HL-60 (cell line): ENCODE measurements around the gene F8A3.
"Not testable (repeated sequence)": the region's sequence is repeated elsewhere in the genome, so short reads cannot be mapped to it uniquely, and the experiment has no call there.

Experiments
- GABPA ChIP-seq: IDR thresholded peaks from 2 replicates; pipeline ENCODE4 v1.6.1; 2012; ENCODE audit warnings: low read depth
- POLR2AphosphoS5 ChIP-seq: IDR thresholded peaks from 2 replicates; pipeline ENCODE4 v1.6.1; 2012; ENCODE audit warnings: low read depth
- TF ChIP-seq, protein P1 (sequence below): IDR thresholded peaks from one replicate; pipeline ENCODE4 v1.5.1; 2011; ENCODE audit warnings: low read length, control low read depth, inconsistent platforms; ENCODE audit not compliant: insufficient read depth
- TF ChIP-seq, protein P2 (sequence below): IDR thresholded peaks from 2 replicates; pipeline ENCODE4 v1.6.1; 2012; ENCODE audit warnings: low read depth; ENCODE audit not compliant: insufficient replicate concordance

DNA sequence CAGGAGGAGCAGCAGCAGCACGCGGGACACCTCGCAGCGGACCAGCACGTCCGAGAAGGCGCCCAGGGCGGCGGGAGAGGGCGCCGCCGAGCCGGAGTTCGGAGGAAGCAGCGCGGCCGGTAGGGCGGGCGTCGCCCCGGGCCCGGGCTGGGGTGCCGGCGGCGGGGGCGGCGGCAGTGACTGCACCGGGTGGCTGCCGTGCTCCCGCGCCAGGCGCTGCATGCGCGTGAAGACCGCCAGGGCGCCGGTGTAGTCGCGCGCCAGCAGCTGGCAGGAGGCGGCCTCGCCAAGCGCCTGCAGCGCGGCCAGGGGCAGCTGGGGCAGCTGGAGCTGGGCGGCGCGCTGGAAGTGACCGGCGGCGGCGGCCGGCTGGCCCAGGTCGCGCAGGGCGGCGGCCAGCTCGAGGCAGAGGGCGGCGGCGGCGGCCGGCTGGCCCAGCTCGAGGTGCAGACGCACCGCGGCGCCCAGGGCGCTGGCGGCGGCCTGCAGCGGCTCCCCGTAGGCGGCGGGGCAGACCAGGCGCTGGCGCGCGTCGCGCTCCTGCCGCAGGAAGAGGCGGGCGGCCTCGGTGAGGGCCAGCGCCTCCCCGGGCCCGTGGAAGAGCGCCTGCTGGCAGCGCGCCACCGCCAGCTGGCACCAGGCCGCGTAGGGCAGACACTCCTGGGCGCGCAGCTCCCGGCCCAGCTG lies 516 bp downstream of the F8A3 start:
- TF ChIP-seq, protein P1, sequence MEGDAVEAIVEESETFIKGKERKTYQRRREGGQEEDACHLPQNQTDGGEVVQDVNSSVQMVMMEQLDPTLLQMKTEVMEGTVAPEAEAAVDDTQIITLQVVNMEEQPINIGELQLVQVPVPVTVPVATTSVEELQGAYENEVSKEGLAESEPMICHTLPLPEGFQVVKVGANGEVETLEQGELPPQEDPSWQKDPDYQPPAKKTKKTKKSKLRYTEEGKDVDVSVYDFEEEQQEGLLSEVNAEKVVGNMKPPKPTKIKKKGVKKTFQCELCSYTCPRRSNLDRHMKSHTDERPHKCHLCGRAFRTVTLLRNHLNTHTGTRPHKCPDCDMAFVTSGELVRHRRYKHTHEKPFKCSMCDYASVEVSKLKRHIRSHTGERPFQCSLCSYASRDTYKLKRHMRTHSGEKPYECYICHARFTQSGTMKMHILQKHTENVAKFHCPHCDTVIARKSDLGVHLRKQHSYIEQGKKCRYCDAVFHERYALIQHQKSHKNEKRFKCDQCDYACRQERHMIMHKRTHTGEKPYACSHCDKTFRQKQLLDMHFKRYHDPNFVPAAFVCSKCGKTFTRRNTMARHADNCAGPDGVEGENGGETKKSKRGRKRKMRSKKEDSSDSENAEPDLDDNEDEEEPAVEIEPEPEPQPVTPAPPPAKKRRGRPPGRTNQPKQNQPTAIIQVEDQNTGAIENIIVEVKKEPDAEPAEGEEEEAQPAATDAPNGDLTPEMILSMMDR = not testable (repeated sequence)
- not testable (repeated sequence) for TF ChIP-seq POLR2AphosphoS5, GABPA
- TF ChIP-seq, protein P2, sequence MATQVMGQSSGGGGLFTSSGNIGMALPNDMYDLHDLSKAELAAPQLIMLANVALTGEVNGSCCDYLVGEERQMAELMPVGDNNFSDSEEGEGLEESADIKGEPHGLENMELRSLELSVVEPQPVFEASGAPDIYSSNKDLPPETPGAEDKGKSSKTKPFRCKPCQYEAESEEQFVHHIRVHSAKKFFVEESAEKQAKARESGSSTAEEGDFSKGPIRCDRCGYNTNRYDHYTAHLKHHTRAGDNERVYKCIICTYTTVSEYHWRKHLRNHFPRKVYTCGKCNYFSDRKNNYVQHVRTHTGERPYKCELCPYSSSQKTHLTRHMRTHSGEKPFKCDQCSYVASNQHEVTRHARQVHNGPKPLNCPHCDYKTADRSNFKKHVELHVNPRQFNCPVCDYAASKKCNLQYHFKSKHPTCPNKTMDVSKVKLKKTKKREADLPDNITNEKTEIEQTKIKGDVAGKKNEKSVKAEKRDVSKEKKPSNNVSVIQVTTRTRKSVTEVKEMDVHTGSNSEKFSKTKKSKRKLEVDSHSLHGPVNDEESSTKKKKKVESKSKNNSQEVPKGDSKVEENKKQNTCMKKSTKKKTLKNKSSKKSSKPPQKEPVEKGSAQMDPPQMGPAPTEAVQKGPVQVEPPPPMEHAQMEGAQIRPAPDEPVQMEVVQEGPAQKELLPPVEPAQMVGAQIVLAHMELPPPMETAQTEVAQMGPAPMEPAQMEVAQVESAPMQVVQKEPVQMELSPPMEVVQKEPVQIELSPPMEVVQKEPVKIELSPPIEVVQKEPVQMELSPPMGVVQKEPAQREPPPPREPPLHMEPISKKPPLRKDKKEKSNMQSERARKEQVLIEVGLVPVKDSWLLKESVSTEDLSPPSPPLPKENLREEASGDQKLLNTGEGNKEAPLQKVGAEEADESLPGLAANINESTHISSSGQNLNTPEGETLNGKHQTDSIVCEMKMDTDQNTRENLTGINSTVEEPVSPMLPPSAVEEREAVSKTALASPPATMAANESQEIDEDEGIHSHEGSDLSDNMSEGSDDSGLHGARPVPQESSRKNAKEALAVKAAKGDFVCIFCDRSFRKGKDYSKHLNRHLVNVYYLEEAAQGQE = not testable (repeated sequence)
